ENCODE measurements around the gene IFITM1.
"Not testable (repeated sequence)": the region's sequence is repeated elsewhere in the genome, so short reads cannot be mapped to it uniquely, and the experiment has no call there.

Gene IFITM1

GRCh38 chr11:313787-314553, at the start of gene IFITM1:
IFITM1 (plus strand) TSS chr11:314040; CDS start chr11:314171, 131 bp downstream.
- FAIRE-seq (no peak), DNase-seq (ENCODE audit: insufficient read length, low spot score) (no peak)
- TF ChIP-seq CTCF (IDR thresholded peaks at IDR 0.05; ENCODE audit: insufficient read depth, missing control alignments): no peak

- no peak for FAIRE-seq
- no peak for TF ChIP-seq CTCF (IDR thresholded peaks at IDR 0.05; ENCODE audit: insufficient read depth, missing control alignments)
- no peak for DNase-seq (ENCODE audit: insufficient read length, low spot score)
Observed at GRCh38 chr11:266676-267439, 47.0 kb upstream of the IFITM1 start.

DNA sequence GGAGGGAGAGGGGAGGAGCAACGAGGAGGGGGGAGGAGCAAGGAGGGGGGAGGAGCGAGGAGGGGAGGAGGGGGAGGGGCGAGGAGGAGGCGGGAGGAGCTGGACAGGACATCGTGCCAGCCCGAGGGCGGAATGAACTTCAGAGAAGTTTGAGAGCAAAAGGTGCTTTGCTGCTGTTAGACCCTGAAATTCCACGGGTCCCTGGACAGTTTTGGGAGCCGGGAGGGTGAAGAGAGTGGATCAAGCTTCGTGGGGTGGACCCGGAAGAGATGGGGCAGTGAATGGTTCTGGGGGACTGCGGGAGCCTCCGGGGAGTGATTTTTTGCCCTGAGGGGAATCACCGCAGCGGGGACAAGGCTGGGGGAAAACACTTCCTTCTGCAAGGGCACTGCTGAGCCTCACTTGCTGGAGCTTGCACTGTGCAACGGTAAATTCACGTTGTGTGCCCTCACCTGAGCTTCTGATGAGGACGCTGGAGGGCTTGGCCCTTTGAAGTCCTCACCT, 46.3 kb upstream of the IFITM1 start:
- FAIRE-seq (no peak), DNase-seq (ENCODE audit: insufficient read length, low spot score) (no peak)

GRCh38 chr11:268716-269145, 45.1 kb upstream of the IFITM1 start:
- FAIRE-seq; DNase-seq (ENCODE audit: insufficient read length, low spot score): not testable (repeated sequence)

More for the DNA sequence above, 46.3 kb upstream of the IFITM1 start:
- no peak for TF ChIP-seq CTCF (IDR thresholded peaks at IDR 0.05; ENCODE audit: insufficient read depth, missing control alignments)

DNA sequence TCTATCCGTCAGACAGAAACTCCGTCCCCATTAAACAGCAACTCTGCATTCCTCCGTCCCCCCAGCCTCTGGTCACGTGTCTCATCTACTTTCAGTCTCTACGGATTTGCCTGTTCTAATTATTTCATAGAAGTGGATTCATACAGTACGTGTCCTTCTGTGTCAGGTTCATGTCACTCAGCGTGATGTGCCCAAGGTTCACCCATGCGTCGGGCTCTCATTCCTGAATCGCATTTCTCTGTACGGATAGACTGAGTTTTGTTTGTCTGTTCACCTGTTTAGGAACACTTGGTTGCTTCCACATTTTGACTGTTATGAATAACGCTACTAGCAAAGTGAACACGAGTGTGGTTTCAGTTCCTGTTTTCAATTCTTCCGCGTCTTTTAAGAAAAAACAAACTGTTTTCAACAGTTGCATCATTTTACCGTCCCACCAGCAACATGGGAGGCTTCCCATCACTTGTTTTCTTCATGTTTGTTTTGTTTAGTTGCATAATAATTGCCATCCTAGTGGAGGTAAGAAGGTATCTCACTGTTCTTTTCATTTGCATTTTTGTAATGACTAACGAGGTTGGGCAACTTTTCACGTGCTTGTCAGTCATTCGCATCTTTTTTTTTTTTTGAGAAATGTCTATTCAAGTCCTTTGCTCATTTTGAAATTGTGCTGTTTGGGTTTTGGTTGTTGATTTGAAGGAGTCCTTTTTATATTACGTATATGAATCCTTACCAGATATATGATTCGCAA, 44.5 kb upstream of the IFITM1 start:
- no peak for TF ChIP-seq CTCF (IDR thresholded peaks at IDR 0.05; ENCODE audit: insufficient read depth, missing control alignments)
- no peak for FAIRE-seq
- DNase-seq (ENCODE audit: insufficient read length, low spot score): no peak

DNA sequence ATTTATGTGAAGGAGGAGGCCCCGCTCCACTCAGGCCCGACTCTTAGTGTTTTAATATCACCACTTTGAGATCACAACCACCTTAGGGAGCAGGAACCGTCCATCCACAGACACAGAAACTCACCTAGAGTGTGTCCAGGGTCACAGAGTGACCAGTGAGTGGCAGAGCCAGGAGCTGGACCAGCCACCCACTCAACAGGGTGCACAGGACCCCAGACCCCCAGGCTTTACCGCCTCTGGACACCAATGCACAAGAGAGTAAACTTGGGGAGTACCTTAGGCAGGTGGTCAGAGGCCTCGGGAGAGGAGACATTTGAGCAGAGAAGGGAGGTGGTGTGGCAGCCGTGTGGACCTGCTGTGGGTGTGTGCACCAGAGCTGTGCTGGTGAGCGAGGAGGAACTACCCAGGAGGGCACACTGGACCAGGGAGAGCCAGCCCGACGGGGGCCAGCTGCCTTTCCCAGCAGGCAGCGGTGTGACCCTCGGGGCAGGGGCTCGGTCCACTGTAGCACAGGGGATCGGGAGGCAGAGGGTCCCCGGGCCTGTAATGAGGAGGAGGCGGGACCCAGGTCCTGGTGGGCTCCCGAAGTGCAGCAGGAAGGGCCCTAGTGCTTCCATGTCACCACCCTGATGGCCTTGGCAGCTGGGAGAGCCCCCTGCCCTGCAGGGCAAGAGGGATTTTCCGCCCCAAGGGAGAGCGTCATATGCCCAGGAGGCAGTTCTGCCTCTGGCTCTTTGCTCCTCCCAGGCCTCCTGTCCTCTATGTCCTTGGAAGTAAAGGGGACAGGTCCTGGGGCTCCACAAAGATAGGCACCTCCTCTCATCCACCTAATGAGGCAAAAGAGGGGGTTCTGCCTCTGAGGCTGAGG, 43.2 kb upstream of the IFITM1 start:
- no peak for DNase-seq (ENCODE audit: insufficient read length, low spot score)
- no peak for TF ChIP-seq CTCF (IDR thresholded peaks at IDR 0.05; ENCODE audit: insufficient read depth, missing control alignments)
- FAIRE-seq: no peak
